SH-SY5Y (cell line): ENCODE data around the gene SSNA1.

Source experiments
- GATA2 ChIP-seq: IDR thresholded peaks from 2 replicates; pipeline ENCODE4 v1.6.1; 2011; ENCODE audit warnings: mild to moderate bottlenecking, low read depth, low read length
- GATA3 ChIP-seq: IDR thresholded peaks from 2 replicates; pipeline ENCODE4 v1.6.1; 2011; ENCODE audit warnings: low read depth, mild to moderate bottlenecking, low read length, moderate library complexity

DNA sequence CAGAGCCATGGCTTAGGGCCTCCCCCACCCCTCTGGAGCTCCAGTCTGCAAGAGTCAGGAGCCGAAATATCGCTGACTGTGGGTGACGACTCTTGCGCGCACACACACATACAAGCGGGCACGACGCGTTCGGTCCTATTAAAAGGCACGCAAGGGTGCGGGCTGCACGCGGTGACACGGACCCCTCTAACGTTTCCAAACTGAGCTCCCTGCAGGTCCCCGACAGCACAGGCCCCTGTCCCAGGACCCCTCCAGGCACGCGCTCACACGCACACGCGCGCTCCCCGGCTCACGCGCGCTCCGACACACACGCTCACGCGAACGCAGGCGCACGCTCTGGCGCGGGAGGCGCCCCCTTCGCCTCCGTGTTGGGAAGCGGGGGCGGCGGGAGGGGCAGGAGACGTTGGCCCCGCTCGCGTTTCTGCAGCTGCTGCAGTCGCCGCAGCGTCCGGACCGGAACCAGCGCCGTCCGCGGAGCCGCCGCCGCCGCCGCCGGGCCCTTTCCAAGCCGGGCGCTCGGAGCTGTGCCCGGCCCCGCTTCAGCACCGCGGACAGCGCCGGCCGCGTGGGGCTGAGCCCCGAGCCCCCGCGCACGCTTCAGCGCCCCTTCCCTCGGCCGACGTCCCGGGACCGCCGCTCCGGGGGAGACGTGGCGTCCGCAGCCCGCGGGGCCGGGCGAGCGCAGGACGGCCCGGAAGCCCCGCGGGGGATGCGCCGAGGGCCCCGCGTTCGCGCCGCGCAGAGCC is 49.6 kb upstream of the SSNA1 start, which contains the start of gene GRIN1:
- TF ChIP-seq GATA2 (no peak), GATA3 (no peak)
